K562 (cell line): ENCODE data around the gene TNF. TPM values are rescaled to one million over a fixed set of nuclear protein-coding genes. Genes with fewer than 3 reads are reported as not detected.
A peak's percentile ranks its signal among the peaks of the same experiment; 100 is the strongest.

Experiments used
- LCOR ChIP-seq: sonication (generic); formaldehyde crosslinking; IDR thresholded peaks from 2 replicates; pipeline ENCODE4 v1.8.0; 2022; ENCODE audit warnings: mild to moderate bottlenecking, missing genetic modification reagents
- ZNF175 ChIP-seq: fragments of 200-800 bp; sonication (Bioruptor generic); IDR thresholded peaks from 2 replicates; pipeline ENCODE4 v1.6.1; 2016; ENCODE audit warnings: low read depth, mild to moderate bottlenecking, missing genetic modification characterization, missing compliant biosample characterization
- polyA plus RNA-seq, 8 experiments: library from polyadenylated mRNA; depleted of rRNA in 4 of 8; stranded (reverse) in 5 of 8; unstranded in 3 of 8; fragments of >200 nt; fragmentation: Nextera tagmentation in 2 of 8; fragmentation: Illumina TruSeq in 1 of 8; extraction: Ambion mirVana in 2 of 8; extraction: Trizol in 1 of 8; gene quantifications; 2 replicates each; pipeline versions ENCODE4 v1.2.1 to v1.2.3, GENCODE V29; 2011 to 2014; ENCODE audit warnings: inconsistent platforms in 1 of 8, missing spikeins in 1 of 8
- total RNA-seq, 7 experiments: library from RNA; depleted of rRNA in 6 of 7; stranded (reverse); fragments of >200 nt in 6 of 7; fragmentation: Illumina TruSeq in 2 of 7; extraction: Trizol in 2 of 7; gene quantifications; 2 replicates each; pipeline versions ENCODE4 v1.2.1 to v1.2.3, GENCODE V29; 2011 to 2021; ENCODE audit warnings: low replicate concordance in 1 of 7
- TF ChIP-seq, protein P1 (sequence below): sonication (generic); formaldehyde crosslinking; IDR thresholded peaks from 2 replicates; pipeline ENCODE4 v1.8.1; 2023; ENCODE audit warnings: mild to moderate bottlenecking, missing genetic modification reagents
- TF ChIP-seq, protein P2 (sequence below), 2 experiments: fragments of 450-650 bp; IDR thresholded peaks; 2 replicates each; pipeline ENCODE4 v1.6.1; 2016; ENCODE audit warnings: mild to moderate bottlenecking in 2 of 2, borderline replicate concordance in 1 of 2, low read depth in 1 of 2, moderate library complexity in 1 of 2

TNF gene
- total and polyA plus RNA-seq, 9 of the 15 experiments (the other 6 are each of a cell fraction or from before 2014, with no cell fraction given) = 0.08 to 0.40 TPM; not detected in 7

DNA sequence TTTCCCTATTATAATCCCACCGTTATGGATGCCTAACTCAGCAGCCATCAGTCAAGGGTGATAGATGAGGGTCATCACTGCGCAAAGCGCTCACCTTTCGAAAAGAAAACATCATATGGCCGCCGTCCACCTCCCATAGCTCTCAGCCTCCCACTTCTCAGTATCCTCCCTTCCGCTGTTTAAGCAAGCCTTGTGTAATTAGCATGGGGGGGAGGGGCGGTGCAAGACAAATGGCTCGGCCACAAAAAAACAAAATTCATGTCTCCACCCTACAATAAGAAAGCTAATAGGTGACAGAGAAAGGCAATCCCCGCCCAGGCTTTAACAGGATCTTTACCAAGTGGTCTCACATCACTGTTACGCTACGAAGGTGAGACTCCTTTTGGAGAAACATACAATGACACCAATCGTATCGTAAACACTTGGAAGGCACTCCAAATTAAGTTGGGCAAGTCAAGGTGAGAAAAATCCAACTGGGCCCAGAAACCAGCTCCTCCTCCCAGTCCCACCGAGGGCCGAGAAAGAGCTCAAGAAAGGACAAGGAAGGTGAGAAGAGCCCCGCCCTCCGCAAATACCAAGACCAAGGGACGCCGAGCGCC is 34.2 kb upstream of the TNF start (continued):
- TF ChIP-seq, protein P1, sequence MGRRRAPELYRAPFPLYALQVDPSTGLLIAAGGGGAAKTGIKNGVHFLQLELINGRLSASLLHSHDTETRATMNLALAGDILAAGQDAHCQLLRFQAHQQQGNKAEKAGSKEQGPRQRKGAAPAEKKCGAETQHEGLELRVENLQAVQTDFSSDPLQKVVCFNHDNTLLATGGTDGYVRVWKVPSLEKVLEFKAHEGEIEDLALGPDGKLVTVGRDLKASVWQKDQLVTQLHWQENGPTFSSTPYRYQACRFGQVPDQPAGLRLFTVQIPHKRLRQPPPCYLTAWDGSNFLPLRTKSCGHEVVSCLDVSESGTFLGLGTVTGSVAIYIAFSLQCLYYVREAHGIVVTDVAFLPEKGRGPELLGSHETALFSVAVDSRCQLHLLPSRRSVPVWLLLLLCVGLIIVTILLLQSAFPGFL (CRISPR knock-in tag) = 0 out of 2 replicates have a peak, but pooled peaks have one; percentile 16
- TF ChIP-seq, protein P2, sequence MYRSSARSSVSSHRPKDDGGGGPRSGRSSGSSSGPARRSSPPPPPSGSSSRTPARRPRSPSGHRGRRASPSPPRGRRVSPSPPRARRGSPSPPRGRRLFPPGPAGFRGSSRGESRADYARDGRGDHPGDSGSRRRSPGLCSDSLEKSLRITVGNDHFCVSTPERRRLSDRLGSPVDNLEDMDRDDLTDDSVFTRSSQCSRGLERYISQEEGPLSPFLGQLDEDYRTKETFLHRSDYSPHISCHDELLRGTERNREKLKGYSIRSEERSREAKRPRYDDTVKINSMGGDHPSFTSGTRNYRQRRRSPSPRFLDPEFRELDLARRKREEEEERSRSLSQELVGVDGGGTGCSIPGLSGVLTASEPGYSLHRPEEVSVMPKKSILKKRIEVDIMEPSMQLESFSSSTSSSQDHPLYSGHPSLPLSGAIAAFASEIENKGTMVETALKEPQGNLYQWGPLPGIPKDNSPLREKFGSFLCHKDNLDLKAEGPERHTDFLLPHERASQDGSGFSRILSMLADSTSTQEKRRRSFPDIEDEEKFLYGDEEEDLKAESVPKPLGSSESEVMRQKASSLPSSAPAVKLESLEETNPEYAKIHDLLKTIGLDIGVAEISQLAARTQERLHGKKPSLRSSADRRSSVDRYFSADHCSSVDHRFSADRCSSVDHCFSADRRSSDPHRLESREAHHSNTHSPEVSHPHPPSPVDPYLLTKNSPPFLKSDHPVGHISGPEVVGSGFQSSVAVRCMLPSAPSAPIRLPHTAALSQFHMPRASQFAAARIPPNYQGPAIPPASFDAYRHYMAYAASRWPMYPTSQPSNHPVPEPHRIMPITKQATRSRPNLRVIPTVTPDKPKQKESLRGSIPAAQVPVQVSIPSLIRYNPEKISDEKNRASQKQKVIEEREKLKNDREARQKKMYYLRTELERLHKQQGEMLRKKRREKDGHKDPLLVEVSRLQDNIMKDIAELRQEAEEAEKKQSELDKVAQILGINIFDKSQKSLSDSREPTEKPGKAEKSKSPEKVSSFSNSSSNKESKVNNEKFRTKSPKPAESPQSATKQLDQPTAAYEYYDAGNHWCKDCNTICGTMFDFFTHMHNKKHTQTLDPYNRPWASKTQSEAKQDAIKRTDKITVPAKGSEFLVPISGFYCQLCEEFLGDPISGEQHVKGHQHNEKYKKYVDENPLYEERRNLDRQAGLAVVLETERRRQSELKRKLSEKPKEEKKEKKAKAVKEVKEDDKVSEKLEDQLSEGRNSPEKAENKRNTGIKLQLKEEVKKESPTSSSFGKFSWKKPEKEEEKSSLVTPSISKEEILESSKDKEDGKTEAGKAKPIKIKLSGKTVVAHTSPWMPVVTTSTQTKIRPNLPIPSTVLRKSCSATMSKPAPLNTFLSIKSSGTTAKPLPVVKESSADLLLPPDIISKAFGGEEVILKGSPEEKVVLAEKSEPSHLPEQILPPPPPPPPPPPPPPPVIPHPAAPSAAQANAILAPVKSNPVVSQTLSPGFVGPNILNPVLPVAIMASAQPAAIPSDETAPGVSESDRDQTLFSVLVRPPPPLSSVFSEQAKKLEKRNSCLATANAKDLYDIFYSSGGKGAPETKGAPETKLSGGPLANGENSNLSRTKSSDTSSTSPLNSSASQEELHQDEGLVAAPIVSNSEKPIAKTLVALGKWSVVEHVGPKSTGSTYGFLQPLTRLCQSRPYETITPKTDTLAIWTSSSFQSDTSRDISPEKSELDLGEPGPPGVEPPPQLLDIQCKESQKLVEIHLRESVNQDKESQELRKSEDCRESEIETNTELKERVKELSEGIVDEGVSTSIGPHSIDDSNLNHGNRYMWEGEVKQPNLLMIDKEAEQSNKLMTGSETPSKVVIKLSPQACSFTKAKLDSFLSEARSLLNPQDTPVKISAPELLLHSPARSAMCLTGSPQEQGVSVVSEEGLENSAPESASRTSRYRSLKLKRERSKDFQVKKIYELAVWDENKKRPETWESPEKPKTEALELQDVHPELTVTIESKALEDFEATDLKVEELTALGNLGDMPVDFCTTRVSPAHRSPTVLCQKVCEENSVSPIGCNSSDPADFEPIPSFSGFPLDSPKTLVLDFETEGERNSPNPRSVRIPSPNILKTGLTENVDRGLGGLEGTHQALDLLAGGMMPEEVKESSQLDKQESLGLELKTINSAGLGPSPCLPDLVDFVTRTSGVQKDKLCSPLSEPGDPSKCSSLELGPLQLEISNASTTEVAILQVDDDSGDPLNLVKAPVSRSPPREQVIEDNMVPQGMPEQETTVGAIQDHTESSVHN (IDR thresholded peaks at IDR 0.05; ENCODE audit: borderline replicate concordance in 1 of 2, low read depth in 1 of 2) = no peak
- TF ChIP-seq ZNF175 (CRISPR knock-in tag) (0 out of 2 replicates have a peak, but pooled peaks have one; percentile 12), LCOR (CRISPR knock-in tag) (peak; percentile 13; the same call in 1 of the 2 replicates)
